HG02970 (cell line): ENCODE data around the gene OAT.

Experiments used
- ATAC-seq: cut with Tn5 transposase; IDR thresholded peaks from one replicate; pipeline ENCODE4 v1.9.1; 2021; ENCODE audit warnings: mild to moderate bottlenecking, moderate library complexity, moderate number of reproducible peaks; ENCODE audit not compliant: unreplicated experiment, low FRiP score

The OAT gene

GRCh38 chr10:124418726-124419501, at the start of gene OAT:
Gene OAT, minus strand, starts transcription at chr10:124418923. Its CDS starts 6,752 bp downstream, at chr10:124412171.
- peak; percentile 84 for ATAC-seq

GRCh38 chr10:124467165-124467564, 48.4 kb upstream of the OAT start:
- no peak for ATAC-seq

GRCh38 chr10:124465777-124466488, 47.2 kb upstream of the OAT start:
- ATAC-seq = no peak

- ATAC-seq = no peak
These were observed 46.5 kb upstream of the OAT start for GRCh38 chr10:124465003-124465776.

- no peak for ATAC-seq
These were observed 45.6 kb upstream of the OAT start for GRCh38 chr10:124464028-124464965.

GRCh38 chr10:124462348-124462695, 43.6 kb upstream of the OAT start:
- no peak for ATAC-seq

GRCh38 chr10:124461642-124462347, 43.1 kb upstream of the OAT start, which contains the start of gene LHPP:
Gene LHPP, plus strand, starts transcription at chr10:124461823. Its CDS starts 40 bp downstream, at chr10:124461863.
- ATAC-seq = peak; percentile 87

- ATAC-seq = no peak
These were observed 41.4 kb upstream of the OAT start for GRCh38 chr10:124460144-124460543.

GRCh38 chr10:124459395-124459794, 40.7 kb upstream of the OAT start:
- ATAC-seq = no peak

- no peak for ATAC-seq
These were observed 40.2 kb upstream of the OAT start for GRCh38 chr10:124458889-124459288.

GRCh38 chr10:124458473-124458872, 39.8 kb upstream of the OAT start:
- no peak for ATAC-seq

- no peak for ATAC-seq
These were observed 36.7 kb upstream of the OAT start for GRCh38 chr10:124455441-124455840.

GRCh38 chr10:124453960-124454610, 35.4 kb upstream of the OAT start:
- no peak for ATAC-seq

- no peak for ATAC-seq
These were observed 32.6 kb upstream of the OAT start for GRCh38 chr10:124451276-124451675.

GRCh38 chr10:124450783-124451057, 32.0 kb upstream of the OAT start:
- ATAC-seq = no peak

- no peak for ATAC-seq
These were observed 31.5 kb upstream of the OAT start, which contains the start of gene NKX1-2 for GRCh38 chr10:124450012-124450782. Gene NKX1-2, minus strand, starts transcription at chr10:124450035. Its CDS starts 92 bp downstream, at chr10:124449943.

GRCh38 chr10:124449170-124450011, 30.7 kb upstream of the OAT start:
- ATAC-seq = no peak
